GM04504 (cell line): ENCODE results near the gene GOLPH3.
"Not testable (repeated sequence)": the region's sequence is repeated elsewhere in the genome, so short reads cannot be mapped to it uniquely, and the experiment has no call there.

Source experiments
- DNase-seq: peaks from one replicate; pipeline ENCODE4 v3.0.0-alpha.2; 2012; ENCODE audit warnings: low read depth

The GOLPH3 gene

GRCh38 chr5:32135086-32135485 is 39.0 kb downstream of the GOLPH3 start:
- no peak for DNase-seq

GRCh38 chr5:32132757-32133156 is 41.4 kb downstream of the GOLPH3 start:
- DNase-seq: no peak

- no peak for DNase-seq
Measured at GRCh38 chr5:32131604-32132003, 42.5 kb downstream of the GOLPH3 start.

- no peak for DNase-seq
Measured at GRCh38 chr5:32130865-32131264, 43.3 kb downstream of the GOLPH3 start.

- no peak for DNase-seq
Measured at GRCh38 chr5:32129074-32129598, 45.0 kb downstream of the GOLPH3 start.

- DNase-seq: no peak
Measured at GRCh38 chr5:32127711-32128110, 46.4 kb downstream of the GOLPH3 start.

- no peak for DNase-seq
Measured at GRCh38 chr5:32126691-32127090, 47.4 kb downstream of the GOLPH3 start.

- no peak for DNase-seq
Measured at GRCh38 chr5:32123889-32124676, 50.0 kb downstream of the GOLPH3 start.

- no peak for DNase-seq
Measured at GRCh38 chr5:32123058-32123805, 50.9 kb downstream of the GOLPH3 start.

- DNase-seq: not testable (repeated sequence)
Measured at GRCh38 chr5:32118922-32119321, 55.2 kb downstream of the GOLPH3 start.

GRCh38 chr5:32116574-32117313 is 57.4 kb downstream of the GOLPH3 start:
- DNase-seq: no peak

- DNase-seq: no peak
Measured at GRCh38 chr5:32115985-32116384, 58.1 kb downstream of the GOLPH3 start.

- DNase-seq: no peak
Measured at GRCh38 chr5:32110111-32110696, 63.9 kb downstream of the GOLPH3 start.

- DNase-seq: peak; percentile 62
Measured at GRCh38 chr5:32109236-32109635, 64.9 kb downstream of the GOLPH3 start.

GRCh38 chr5:32108167-32108566 is 66.0 kb downstream of the GOLPH3 start:
- DNase-seq: no peak

- DNase-seq: no peak
Measured at GRCh38 chr5:32107291-32107690, 66.8 kb downstream of the GOLPH3 start.

- DNase-seq: no peak
Measured at GRCh38 chr5:32103521-32103920, 70.6 kb downstream of the GOLPH3 start.

- no peak for DNase-seq
Measured at GRCh38 chr5:32102254-32102986, 71.7 kb downstream of the GOLPH3 start.

GRCh38 chr5:32100691-32101302 is 73.3 kb downstream of the GOLPH3 start:
- no peak for DNase-seq

- no peak for DNase-seq
Measured at GRCh38 chr5:32100230-32100629, 73.9 kb downstream of the GOLPH3 start.

- no peak for DNase-seq
Measured at GRCh38 chr5:32099486-32100035, 74.6 kb downstream of the GOLPH3 start.
